ENCODE data around the gene GFOD1.

GRCh38 chr6:13311155-13311554, 176.2 kb downstream of the GFOD1 start:
- TF ChIP-seq, protein P1, sequence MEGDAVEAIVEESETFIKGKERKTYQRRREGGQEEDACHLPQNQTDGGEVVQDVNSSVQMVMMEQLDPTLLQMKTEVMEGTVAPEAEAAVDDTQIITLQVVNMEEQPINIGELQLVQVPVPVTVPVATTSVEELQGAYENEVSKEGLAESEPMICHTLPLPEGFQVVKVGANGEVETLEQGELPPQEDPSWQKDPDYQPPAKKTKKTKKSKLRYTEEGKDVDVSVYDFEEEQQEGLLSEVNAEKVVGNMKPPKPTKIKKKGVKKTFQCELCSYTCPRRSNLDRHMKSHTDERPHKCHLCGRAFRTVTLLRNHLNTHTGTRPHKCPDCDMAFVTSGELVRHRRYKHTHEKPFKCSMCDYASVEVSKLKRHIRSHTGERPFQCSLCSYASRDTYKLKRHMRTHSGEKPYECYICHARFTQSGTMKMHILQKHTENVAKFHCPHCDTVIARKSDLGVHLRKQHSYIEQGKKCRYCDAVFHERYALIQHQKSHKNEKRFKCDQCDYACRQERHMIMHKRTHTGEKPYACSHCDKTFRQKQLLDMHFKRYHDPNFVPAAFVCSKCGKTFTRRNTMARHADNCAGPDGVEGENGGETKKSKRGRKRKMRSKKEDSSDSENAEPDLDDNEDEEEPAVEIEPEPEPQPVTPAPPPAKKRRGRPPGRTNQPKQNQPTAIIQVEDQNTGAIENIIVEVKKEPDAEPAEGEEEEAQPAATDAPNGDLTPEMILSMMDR (conservative IDR thresholded peaks at IDR 0.05; ENCODE audit: low read length), result no peak
- TF ChIP-seq EZH2phosphoT487 (IDR thresholded peaks at IDR 0.05; ENCODE audit: borderline replicate concordance, low read depth, low read length), result no peak

All from OCI-LY7 (cell line).